ENCODE data around the gene SP110. TPM values are rescaled to one million over a fixed set of nuclear protein-coding genes. Genes with fewer than 3 reads are reported as not detected.

The SP110 gene
- total RNA-seq, 1 donor from 2014 or later: 61.7 TPM

DNA sequence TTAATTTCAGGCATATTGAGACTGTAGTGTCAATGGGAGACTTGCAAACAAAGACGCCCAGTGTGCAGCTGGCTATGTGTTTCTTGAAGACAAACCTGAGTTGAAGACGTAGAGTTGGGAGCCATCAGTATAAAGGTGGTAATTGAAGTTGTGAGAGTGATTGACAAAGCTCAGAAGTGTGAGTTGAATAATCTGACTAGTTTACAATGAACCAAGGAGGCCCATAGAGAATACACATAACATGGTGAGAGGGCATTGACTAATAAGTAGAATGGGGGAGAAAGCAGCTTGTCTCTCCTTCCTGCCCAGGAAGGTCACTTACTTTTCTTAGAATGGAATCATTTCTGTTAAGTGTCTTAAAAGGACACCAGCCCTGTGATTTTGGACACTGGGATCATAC lies 14.1 kb downstream of the SP110 start:
- Mint-ChIP-seq H3K36me3 (ENCODE audit: low read depth, unreplicated experiment) (peaks cover 28% of the 10 kb centered on the region), H3K4me1 (ENCODE audit: low read depth, unreplicated experiment) (no peaks in the 10 kb centered on the region), H3K27me3 (ENCODE audit: low read depth, unreplicated experiment) (no peaks in the 10 kb centered on the region), H3K9me3 (ENCODE audit: unreplicated experiment) (peaks cover 8% of the 10 kb centered on the region), H3K4me3 (ENCODE audit: unreplicated experiment) (no peak overlapping the region), H3K27ac (ENCODE audit: unreplicated experiment) (no peak overlapping the region)
- TF ChIP-seq, protein P1, sequence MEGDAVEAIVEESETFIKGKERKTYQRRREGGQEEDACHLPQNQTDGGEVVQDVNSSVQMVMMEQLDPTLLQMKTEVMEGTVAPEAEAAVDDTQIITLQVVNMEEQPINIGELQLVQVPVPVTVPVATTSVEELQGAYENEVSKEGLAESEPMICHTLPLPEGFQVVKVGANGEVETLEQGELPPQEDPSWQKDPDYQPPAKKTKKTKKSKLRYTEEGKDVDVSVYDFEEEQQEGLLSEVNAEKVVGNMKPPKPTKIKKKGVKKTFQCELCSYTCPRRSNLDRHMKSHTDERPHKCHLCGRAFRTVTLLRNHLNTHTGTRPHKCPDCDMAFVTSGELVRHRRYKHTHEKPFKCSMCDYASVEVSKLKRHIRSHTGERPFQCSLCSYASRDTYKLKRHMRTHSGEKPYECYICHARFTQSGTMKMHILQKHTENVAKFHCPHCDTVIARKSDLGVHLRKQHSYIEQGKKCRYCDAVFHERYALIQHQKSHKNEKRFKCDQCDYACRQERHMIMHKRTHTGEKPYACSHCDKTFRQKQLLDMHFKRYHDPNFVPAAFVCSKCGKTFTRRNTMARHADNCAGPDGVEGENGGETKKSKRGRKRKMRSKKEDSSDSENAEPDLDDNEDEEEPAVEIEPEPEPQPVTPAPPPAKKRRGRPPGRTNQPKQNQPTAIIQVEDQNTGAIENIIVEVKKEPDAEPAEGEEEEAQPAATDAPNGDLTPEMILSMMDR (IDR thresholded peaks at IDR 0.05; ENCODE audit: insufficient read depth, low read depth, low read length): no peak
- TF ChIP-seq EZH2 (IDR thresholded peaks at IDR 0.05; ENCODE audit: insufficient read depth, low read length): no peak
- no peaks in the 10 kb centered on the region for H3K79me2 ChIP-seq (ENCODE audit: insufficient read depth, low read length)
- no peak for FAIRE-seq
- peaks cover 21% of the 10 kb centered on the region for H3K36me3 ChIP-seq (ENCODE audit: insufficient read depth, low read length)
- H3K27me3 ChIP-seq (ENCODE audit: insufficient read depth, low read length): no peaks in the 10 kb centered on the region
- H3K4me3 ChIP-seq (ENCODE audit: insufficient read depth, low read depth, low read length): no peak overlapping the region
- DNase-seq (ENCODE audit: low read depth): no peak
- H2AFZ ChIP-seq (ENCODE audit: low read depth, low read length): no peak overlapping the region
- no peak overlapping the region for H3K9ac ChIP-seq (ENCODE audit: low read length)
- no peak overlapping the region for H3K27ac ChIP-seq (ENCODE audit: low read depth, low read length)
- no peaks in the 10 kb centered on the region for H3K4me1 ChIP-seq (ENCODE audit: insufficient read depth, low read length)
- H3K9me3 ChIP-seq (ENCODE audit: insufficient read depth, low read depth, low read length): no peaks in the 10 kb centered on the region
- H3K4me2 ChIP-seq (ENCODE audit: low read length): no peak overlapping the region
- H4K20me1 ChIP-seq (ENCODE audit: insufficient read depth, low read length): no peaks in the 10 kb centered on the region

DNA sequence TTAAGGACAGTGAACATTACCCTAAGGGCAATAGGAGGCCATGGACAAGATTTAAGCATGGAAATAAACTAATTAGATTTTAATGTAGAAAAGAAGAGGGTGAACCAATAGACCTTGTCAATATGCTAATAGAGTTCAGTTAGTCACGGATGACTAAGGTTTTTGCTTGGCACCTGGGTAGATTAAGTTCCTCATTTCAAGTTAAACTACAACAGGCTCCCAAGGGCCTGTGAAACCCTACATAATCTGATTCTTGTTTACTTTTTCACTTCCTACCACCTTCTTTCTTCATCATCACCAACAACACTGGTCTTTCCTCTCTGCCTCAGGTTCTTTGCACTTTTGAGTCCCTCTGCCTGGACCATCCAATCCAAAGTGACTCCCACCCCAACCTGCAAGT lies 14.8 kb downstream of the SP110 start:
- Mint-ChIP-seq H3K36me3 (ENCODE audit: low read depth, unreplicated experiment) (peaks cover 32% of the 10 kb centered on the region), H3K9me3 (ENCODE audit: unreplicated experiment) (peaks cover 8% of the 10 kb centered on the region), H3K4me3 (ENCODE audit: unreplicated experiment) (no peak overlapping the region), H3K27me3 (ENCODE audit: low read depth, unreplicated experiment) (no peaks in the 10 kb centered on the region), H3K27ac (ENCODE audit: unreplicated experiment) (no peak overlapping the region), H3K4me1 (ENCODE audit: low read depth, unreplicated experiment) (no peaks in the 10 kb centered on the region)
- no peak overlapping the region for H3K27ac ChIP-seq (ENCODE audit: low read depth, low read length)
- no peak overlapping the region for H2AFZ ChIP-seq (ENCODE audit: low read depth, low read length)
- no peaks in the 10 kb centered on the region for H4K20me1 ChIP-seq (ENCODE audit: insufficient read depth, low read length)
- H3K9me3 ChIP-seq (ENCODE audit: insufficient read depth, low read depth, low read length): no peaks in the 10 kb centered on the region
- H3K79me2 ChIP-seq (ENCODE audit: insufficient read depth, low read length): no peaks in the 10 kb centered on the region
- TF ChIP-seq EZH2 (IDR thresholded peaks at IDR 0.05; ENCODE audit: insufficient read depth, low read length): no peak
- TF ChIP-seq, protein P1 (IDR thresholded peaks at IDR 0.05; ENCODE audit: insufficient read depth, low read depth, low read length): no peak
- H3K9ac ChIP-seq (ENCODE audit: low read length): no peak overlapping the region
- no peak overlapping the region for H3K4me3 ChIP-seq (ENCODE audit: insufficient read depth, low read depth, low read length)
- H3K27me3 ChIP-seq (ENCODE audit: insufficient read depth, low read length): no peaks in the 10 kb centered on the region
- no peak for DNase-seq (ENCODE audit: low read depth)
- no peak for FAIRE-seq
- no peak overlapping the region for H3K4me2 ChIP-seq (ENCODE audit: low read length)
- peaks cover 21% of the 10 kb centered on the region for H3K36me3 ChIP-seq (ENCODE audit: insufficient read depth, low read length)
- no peaks in the 10 kb centered on the region for H3K4me1 ChIP-seq (ENCODE audit: insufficient read depth, low read length)

DNA sequence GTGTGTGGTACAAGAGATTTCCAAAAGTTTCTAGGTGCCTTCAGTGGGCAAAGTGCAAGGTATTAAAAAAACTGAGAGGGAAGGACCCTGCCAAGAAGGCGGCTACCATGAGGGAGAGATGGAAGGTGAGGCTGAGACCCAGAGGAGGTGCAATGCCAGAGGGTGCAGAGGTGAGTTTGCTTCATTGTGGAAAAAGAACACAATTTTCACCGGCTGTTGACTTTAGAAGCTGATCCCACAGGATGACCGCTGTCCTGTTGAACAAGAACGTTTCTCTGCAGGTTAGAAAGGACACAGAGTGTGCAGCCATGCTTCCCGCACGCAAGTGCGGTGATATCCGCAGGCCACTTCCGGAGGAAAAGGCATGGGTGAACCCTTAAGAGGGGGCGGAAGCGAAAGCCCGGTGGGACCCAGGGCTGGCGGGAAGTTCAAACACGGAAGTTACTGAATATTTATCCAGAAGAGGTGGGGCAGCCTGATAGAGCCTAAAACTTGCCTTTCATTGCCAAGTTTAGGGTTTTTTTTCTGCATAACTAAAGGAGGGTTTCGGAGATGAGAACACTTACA lies 16.6 kb downstream of the SP110 start:
- no peak for DNase-seq (ENCODE audit: low read depth)
- Histone ChIP-seq H3K36me3 (ENCODE audit: insufficient read depth, low read length) (peaks cover 8% of the 10 kb centered on the region), H3K9ac (ENCODE audit: low read length) (no peak overlapping the region), H3K9me3 (ENCODE audit: insufficient read depth, low read depth, low read length) (no peaks in the 10 kb centered on the region), H3K4me3 (ENCODE audit: insufficient read depth, low read depth, low read length) (no peak overlapping the region), H3K79me2 (ENCODE audit: insufficient read depth, low read length) (no peaks in the 10 kb centered on the region), H3K27me3 (ENCODE audit: insufficient read depth, low read length) (no peaks in the 10 kb centered on the region), H3K4me2 (ENCODE audit: low read length) (no peak overlapping the region), H3K27ac (ENCODE audit: low read depth, low read length) (no peak overlapping the region), H4K20me1 (ENCODE audit: insufficient read depth, low read length) (no peaks in the 10 kb centered on the region), H3K4me1 (ENCODE audit: insufficient read depth, low read length) (no peaks in the 10 kb centered on the region), H2AFZ (ENCODE audit: low read depth, low read length) (no peak overlapping the region)
- Mint-ChIP-seq H3K36me3 (ENCODE audit: low read depth, unreplicated experiment) (peaks cover 36% of the 10 kb centered on the region), H3K4me1 (ENCODE audit: low read depth, unreplicated experiment) (no peaks in the 10 kb centered on the region), H3K4me3 (ENCODE audit: unreplicated experiment) (no peak overlapping the region), H3K27me3 (ENCODE audit: low read depth, unreplicated experiment) (no peaks in the 10 kb centered on the region), H3K9me3 (ENCODE audit: unreplicated experiment) (peaks cover 10% of the 10 kb centered on the region), H3K27ac (ENCODE audit: unreplicated experiment) (no peak overlapping the region)
- TF ChIP-seq, protein P1 (IDR thresholded peaks at IDR 0.05; ENCODE audit: insufficient read depth, low read depth, low read length): no peak
- no peak for TF ChIP-seq EZH2 (IDR thresholded peaks at IDR 0.05; ENCODE audit: insufficient read depth, low read length)
- no peak for FAIRE-seq

Measured in astrocyte (in vitro differentiated cells and primary cell).